Colonic mucosa (tissue), 4 donors: ENCODE results near the gene CILP2. TPM values are rescaled to one million over a fixed set of nuclear protein-coding genes. Genes with fewer than 3 reads are reported as not detected.

Experiments
- DNase-seq: peaks from one replicate; pipeline ENCODE4 v3.0.0-alpha.2; 2020
- H3K27ac ChIP-seq: fragments of 200-600 bp; one replicate; pipeline ENCODE4 v1.8.0; 2021
- H3K27me3 ChIP-seq: fragments of 200-600 bp; one replicate; pipeline ENCODE4 v1.8.0; 2021
- H3K36me3 ChIP-seq: fragments of 200-600 bp; one replicate; pipeline ENCODE4 v1.8.0; 2021
- H3K4me1 ChIP-seq: fragments of 200-600 bp; one replicate; pipeline ENCODE4 v1.8.0; 2021; ENCODE audit warnings: mild to moderate bottlenecking
- H3K4me3 ChIP-seq: fragments of 200-600 bp; one replicate; pipeline ENCODE4 v1.8.0; 2021
- H3K9ac ChIP-seq, 2 donors: one replicate each; pipeline ENCODE4 v1.7.0; 2013; ENCODE audit warnings: control low read depth in 2 of 2, low read depth in 2 of 2, low read length in 2 of 2
- H3K9me3 ChIP-seq: fragments of 200-600 bp; one replicate; pipeline ENCODE4 v1.8.0; 2021
- intact Hi-C: fragments of 100-400 bp; cut with DNase I; formaldehyde crosslinking; loops from one replicate; pipeline ENCODE4 v1.14.1; 2022
- total RNA-seq, 2 donors: library from RNA; stranded (reverse); fragmentation: NEBNext Ultra II Directional in 1 of 2; extraction: Animal tissue kit (Norgen Biotek cat#: 25700) in 1 of 2; gene quantifications; one replicate each; pipeline ENCODE4 v1.2.1, GENCODE V29; 2021
- TF ChIP-seq, protein P1 (sequence below): fragments of 200-600 bp; IDR thresholded peaks from one replicate; pipeline ENCODE4 v1.8.0; 2022; ENCODE audit warnings: antibody characterized with exemption, mild to moderate bottlenecking
- donor health status: healthy.
- donor health status: DM: no; HTN: no; CAD: no.
- donor health status: DM: no; HTN: no; CAD: no.

CILP2 gene, protein sequence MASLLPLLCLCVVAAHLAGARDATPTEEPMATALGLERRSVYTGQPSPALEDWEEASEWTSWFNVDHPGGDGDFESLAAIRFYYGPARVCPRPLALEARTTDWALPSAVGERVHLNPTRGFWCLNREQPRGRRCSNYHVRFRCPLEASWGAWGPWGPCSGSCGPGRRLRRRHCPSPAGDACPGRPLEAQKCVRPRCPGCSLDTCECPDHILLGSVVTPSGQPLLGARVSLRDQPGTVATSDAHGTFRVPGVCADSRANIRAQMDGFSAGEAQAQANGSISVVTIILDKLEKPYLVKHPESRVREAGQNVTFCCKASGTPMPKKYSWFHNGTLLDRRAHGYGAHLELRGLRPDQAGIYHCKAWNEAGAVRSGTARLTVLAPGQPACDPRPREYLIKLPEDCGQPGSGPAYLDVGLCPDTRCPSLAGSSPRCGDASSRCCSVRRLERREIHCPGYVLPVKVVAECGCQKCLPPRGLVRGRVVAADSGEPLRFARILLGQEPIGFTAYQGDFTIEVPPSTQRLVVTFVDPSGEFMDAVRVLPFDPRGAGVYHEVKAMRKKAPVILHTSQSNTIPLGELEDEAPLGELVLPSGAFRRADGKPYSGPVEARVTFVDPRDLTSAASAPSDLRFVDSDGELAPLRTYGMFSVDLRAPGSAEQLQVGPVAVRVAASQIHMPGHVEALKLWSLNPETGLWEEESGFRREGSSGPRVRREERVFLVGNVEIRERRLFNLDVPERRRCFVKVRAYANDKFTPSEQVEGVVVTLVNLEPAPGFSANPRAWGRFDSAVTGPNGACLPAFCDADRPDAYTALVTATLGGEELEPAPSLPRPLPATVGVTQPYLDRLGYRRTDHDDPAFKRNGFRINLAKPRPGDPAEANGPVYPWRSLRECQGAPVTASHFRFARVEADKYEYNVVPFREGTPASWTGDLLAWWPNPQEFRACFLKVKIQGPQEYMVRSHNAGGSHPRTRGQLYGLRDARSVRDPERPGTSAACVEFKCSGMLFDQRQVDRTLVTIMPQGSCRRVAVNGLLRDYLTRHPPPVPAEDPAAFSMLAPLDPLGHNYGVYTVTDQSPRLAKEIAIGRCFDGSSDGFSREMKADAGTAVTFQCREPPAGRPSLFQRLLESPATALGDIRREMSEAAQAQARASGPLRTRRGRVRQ
- under 1 TPM; 0.05 to 0.35 TPM for total RNA-seq

DNA sequence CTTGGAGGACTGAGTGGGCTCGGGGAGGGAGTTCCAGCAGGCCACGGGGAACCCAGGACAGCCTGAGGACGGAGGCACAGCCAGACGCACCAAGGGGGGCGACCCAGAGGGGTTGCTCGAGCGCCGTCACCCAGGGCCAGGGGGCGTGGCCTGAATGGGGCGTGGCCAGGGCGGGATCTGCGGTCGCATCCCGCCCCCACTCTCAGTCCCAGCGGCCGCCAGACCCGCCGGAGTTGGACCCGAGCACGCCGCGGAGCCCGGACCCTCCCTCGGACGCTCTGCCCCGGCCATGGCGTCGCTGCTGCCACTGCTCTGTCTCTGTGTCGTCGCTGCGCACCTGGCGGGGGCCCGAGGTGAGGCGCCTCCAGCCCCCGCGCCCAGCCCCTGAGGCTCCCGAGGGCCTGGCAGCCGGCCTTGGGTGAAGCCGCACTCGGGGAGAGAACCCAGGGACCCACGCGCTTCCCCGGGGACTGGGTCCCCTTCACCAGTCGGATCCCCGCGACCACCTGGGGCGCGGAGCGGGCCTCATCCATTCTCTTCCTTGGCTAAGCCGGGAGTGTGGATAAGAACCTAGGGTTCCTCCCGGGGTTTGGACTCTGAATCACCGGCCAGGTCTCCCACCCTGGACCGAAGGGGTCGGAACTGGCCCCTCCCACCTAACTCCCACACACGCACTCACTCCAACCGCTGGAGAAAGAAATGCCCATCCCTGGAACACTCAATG, at the start of gene CILP2:
CILP2 (plus strand) TSS at position 205 of the 724 bp plus-strand sequence; CDS start at position 290, 85 bp downstream.
- DNase-seq = peak; percentile 40
- Histone ChIP-seq H3K27ac (no peak within 1 kb of the TSS), H3K4me1 (peaks cover 7% of the 10 kb centered on the region), H3K9ac (peak within 1 kb of the TSS in 1 of 2 donors; percentile 2), H3K9me3 (no peaks in the 10 kb centered on the region), H3K4me3 (peak within 1 kb of the TSS; percentile 27), H3K27me3 (peaks cover 29% of the 10 kb centered on the region), H3K36me3 (no peaks in the 10 kb centered on the region)
- intact Hi-C loops = no loop called here
- TF ChIP-seq, protein P1, sequence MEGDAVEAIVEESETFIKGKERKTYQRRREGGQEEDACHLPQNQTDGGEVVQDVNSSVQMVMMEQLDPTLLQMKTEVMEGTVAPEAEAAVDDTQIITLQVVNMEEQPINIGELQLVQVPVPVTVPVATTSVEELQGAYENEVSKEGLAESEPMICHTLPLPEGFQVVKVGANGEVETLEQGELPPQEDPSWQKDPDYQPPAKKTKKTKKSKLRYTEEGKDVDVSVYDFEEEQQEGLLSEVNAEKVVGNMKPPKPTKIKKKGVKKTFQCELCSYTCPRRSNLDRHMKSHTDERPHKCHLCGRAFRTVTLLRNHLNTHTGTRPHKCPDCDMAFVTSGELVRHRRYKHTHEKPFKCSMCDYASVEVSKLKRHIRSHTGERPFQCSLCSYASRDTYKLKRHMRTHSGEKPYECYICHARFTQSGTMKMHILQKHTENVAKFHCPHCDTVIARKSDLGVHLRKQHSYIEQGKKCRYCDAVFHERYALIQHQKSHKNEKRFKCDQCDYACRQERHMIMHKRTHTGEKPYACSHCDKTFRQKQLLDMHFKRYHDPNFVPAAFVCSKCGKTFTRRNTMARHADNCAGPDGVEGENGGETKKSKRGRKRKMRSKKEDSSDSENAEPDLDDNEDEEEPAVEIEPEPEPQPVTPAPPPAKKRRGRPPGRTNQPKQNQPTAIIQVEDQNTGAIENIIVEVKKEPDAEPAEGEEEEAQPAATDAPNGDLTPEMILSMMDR = no peak

DNA sequence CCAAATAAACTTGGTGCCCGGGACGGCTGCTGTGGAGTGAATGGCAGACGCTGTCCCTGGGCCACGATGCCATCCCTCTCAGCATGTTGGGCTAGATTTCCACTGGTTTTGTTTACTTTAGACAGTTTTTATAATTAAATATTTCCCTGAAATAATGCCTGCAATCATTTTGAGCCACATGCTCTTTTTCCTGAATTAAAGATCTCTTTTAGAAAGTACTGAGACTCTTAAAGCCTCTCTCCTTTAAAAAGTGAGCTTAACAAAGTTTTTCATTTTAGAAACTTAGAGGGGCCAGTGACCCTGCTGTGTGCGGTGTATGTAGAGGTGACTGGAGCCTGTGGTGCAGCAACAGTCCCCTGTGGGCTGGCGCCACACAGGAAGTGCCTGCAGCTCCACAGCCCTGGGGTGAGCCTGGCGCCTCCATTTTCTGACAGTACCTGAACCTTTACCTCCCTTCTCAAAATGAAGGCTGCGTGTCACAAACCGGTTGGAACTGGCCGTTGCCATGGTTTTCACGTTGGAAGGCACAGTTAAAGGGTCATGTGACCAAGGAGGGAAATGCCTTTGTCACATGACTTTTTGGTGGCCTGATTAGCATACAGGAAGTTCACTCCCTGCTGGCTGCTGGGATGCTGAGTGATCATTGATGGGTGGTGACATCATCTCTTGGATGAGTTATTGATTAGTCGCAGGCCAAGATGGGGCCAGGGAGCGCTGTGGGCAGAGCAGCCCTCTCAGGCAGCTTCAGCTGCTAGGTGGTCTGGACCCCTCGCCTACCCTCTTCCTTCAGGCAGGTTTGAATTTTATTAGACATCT, 49.0 kb upstream of the CILP2 start:
- TF ChIP-seq, protein P1 = no peak
- no peak overlapping the region for H3K4me3 ChIP-seq
- DNase-seq = peak; percentile 92
- peaks cover 3% of the 10 kb centered on the region for H3K36me3 ChIP-seq
- peaks cover 29% of the 10 kb centered on the region for H3K4me1 ChIP-seq
- H3K27me3 ChIP-seq = no peaks in the 10 kb centered on the region
- intact Hi-C loops = no loop called here
- peak overlapping the region in 1 of 2 donors; percentile 69 for H3K9ac ChIP-seq
- H3K9me3 ChIP-seq = no peaks in the 10 kb centered on the region
- peak overlapping the region; percentile 71 for H3K27ac ChIP-seq

DNA sequence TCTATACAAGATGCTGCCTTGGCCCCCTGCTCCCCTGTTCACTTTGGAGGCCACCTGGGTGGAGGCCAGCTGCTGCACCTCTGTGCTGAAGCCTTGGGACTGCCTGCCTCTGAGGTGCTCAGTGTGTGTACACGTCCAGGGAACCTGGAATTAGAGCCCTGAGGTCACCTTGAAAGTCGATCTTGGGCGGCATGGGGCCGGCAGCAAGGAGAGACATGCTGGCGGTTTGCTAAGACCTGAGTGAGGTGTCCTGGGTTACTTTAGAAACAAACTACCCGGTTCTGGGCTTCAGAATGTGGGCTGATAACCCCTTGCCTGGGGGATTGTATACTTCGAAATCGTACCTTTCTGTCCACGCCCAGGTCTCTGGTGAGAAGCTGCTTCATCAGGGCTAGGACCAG, 48.3 kb upstream of the CILP2 start:
- intact Hi-C loops = loop anchor here (2.0 to 5.0 kb wide), 2 partner anchors 83 to 123 kb away; partner anchors contain the start of gene GATAD2A
- DNase-seq = no peak
- H3K36me3 ChIP-seq = peaks cover 8% of the 10 kb centered on the region
- TF ChIP-seq, protein P1 = no peak
- no peaks in the 10 kb centered on the region for H3K27me3 ChIP-seq
- H3K9ac ChIP-seq = peak overlapping the region; percentile 31 to 69
- H3K4me1 ChIP-seq = peaks cover 29% of the 10 kb centered on the region
- peak overlapping the region; percentile 71 for H3K27ac ChIP-seq
- H3K4me3 ChIP-seq = no peak overlapping the region
- H3K9me3 ChIP-seq = no peaks in the 10 kb centered on the region

DNA sequence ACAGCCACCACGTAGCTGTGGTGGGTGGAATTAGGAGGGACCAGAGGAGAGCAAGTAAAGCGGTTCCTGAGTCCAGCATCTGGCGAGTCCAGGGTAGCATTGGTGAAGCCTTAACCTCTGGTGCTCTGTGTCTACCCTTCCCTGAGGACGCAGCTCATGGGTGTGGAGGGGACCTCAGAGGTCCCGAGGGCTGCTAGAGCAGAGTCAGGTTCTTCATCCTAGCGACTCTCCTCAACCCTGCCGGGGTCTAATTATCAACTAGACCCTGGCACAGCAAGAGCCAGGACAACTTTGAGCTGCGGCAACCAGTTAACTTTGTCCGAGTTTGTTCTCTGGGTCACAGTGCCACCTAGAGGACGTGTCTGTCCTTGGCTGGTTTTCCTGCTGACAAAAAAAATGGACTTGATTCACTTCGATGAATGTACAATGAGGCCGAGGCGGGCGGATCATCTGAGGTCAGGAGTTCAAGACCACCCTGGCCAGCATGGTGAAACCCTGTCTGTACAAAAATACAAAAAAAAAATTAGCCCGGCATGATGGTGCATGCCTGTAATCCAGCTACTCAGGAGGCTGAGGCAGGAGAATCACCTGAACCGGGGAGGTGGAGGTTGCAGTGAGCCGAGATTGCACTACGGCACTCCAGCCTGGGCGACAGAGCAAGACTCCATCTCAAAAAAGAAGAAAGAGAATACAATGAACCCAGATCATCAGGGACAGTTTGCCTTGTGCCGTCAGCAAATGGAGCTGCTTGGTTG, 47.7 kb upstream of the CILP2 start:
- peak overlapping the region in 1 of 2 donors; percentile 69 for H3K9ac ChIP-seq
- H3K4me3 ChIP-seq = no peak overlapping the region
- TF ChIP-seq, protein P1 = peak; percentile 70
- DNase-seq = peak; percentile 88
- intact Hi-C loops = loop anchor here (2.0 to 5.0 kb wide), 2 partner anchors 83 to 124 kb away; partner anchors contain the start of gene GATAD2A
- peak overlapping the region; percentile 71 for H3K27ac ChIP-seq
- H3K36me3 ChIP-seq = peaks cover 8% of the 10 kb centered on the region
- peaks cover 29% of the 10 kb centered on the region for H3K4me1 ChIP-seq
- no peaks in the 10 kb centered on the region for H3K27me3 ChIP-seq
- H3K9me3 ChIP-seq = no peaks in the 10 kb centered on the region
